NCI-H1417 treated with DMSO at 0.1 percent for 48 hours (cell line): ENCODE data around the gene UBE2Z.

Experiments used
- DNase-seq: peaks from one replicate; lab custom pipeline; 2025; lab: John Stamatoyannopoulos, UW

The UBE2Z gene

GRCh38 chr17:48960834-48961515, 52.8 kb downstream of the UBE2Z start:
- DNase-seq: no peak

- no peak for DNase-seq
Observed at GRCh38 chr17:48961516-48962233, 53.5 kb downstream of the UBE2Z start.

- DNase-seq: no peak
Observed at GRCh38 chr17:48970224-48970623, 62.0 kb downstream of the UBE2Z start.

GRCh38 chr17:48970865-48971687, 62.9 kb downstream of the UBE2Z start:
- DNase-seq: no peak

DNA sequence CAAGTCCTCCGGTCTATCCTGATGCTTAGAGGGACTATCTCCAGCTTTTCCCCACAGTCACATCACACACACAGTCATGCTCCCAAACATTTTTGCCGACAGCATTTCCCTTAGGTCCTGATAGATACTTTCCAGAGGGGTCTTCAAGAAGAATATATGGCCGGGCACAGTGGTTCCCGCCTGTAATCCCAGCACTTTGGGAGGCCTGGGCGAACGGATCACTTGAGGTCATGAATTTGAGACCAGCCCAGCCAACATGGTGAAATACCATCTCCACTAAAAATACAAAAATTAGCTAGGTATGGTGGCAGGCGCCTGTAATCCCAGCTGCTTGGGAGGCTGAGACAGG, 64.5 kb downstream of the UBE2Z start:
- DNase-seq: no peak

DNA sequence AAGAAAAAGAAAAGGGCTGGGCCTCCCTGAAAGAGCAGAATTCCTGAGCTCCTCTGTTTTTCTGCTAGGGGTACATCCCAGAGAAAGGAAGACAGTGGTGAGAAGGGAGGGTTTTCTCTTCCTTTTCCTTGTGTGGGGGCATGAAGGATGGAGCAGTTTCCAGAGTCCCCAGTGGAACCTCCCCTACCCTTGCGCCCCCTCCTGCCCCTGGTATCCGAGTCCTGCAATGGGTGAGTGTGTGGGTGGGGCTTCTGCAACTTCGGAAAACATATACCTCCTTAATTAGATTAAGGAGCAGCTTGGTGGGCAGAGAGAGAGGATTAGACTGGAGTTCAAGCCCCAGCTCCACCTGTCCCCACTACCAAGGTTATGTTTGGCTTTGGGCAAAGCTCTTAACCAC, 65.6 kb downstream of the UBE2Z start:
- no peak for DNase-seq
